Vagina (tissue), 2 donors: ENCODE measurements around the gene CNTNAP5. TPM values are rescaled to one million over a fixed set of nuclear protein-coding genes. Genes with fewer than 3 reads are reported as not detected.

Source experiments
- DNase-seq, 2 donors: peaks; one replicate each; pipeline ENCODE4 v3.0.0-alpha.2; 2017; ENCODE audit errors: extremely low spot score in 2 of 2
- H3K27ac ChIP-seq: fragments of 200-600 bp; sonication (generic); one replicate; pipeline ENCODE4 v1.5.1; 2019
- H3K27me3 ChIP-seq: fragments of 200-600 bp; sonication (generic); one replicate; pipeline ENCODE4 v1.5.1; 2019
- H3K36me3 ChIP-seq, 2 donors: fragments of 200-600 bp; sonication (generic); one replicate each; pipeline ENCODE4 v1.5.1; 2017 to 2019
- H3K4me1 ChIP-seq: fragments of 200-600 bp; sonication (generic); one replicate; pipeline ENCODE4 v1.5.1; 2019
- H3K4me3 ChIP-seq, 2 donors: fragments of 200-600 bp; sonication (generic); 1 replicate in 1 of 2; 2 replicates in 1 of 2; pipeline ENCODE4 v1.5.1; 2016 to 2019
- H3K9me3 ChIP-seq: fragments of 200-600 bp; sonication (generic); one replicate; pipeline ENCODE4 v1.5.1; 2019
- POLR2A ChIP-seq, 2 donors: fragments of 450-650 bp; IDR thresholded peaks; one replicate each; pipeline ENCODE4 v1.6.1; 2017; ENCODE audit warnings: antibody characterized with exemption in 2 of 2, mild to moderate bottlenecking in 2 of 2, moderate library complexity in 2 of 2
- POLR2AphosphoS5 ChIP-seq, 2 donors: sonication (generic); formaldehyde crosslinking; IDR thresholded peaks; one replicate each; pipeline ENCODE4 v1.9.0; 2017; ENCODE audit warnings: antibody characterized with exemption in 2 of 2, mild to moderate bottlenecking in 2 of 2, low read depth in 1 of 2; ENCODE audit not compliant: insufficient read depth in 1 of 2
- intact Hi-C: fragments of 100-400 bp; cut with DNase I; formaldehyde crosslinking; loops from one replicate; pipeline ENCODE4 v1.15.1; 2023
- total RNA-seq: library from RNA; depleted of rRNA; stranded (reverse); fragments of >200 nt; gene quantifications from one replicate; pipeline ENCODE4 v1.2.3, GENCODE V29; 2016
- TF ChIP-seq, protein P1 (sequence below), 3 experiments: fragments of 450-650 bp in 2 of 3; fragments of 200-600 bp in 1 of 3; sonication (generic) in 1 of 3; IDR thresholded peaks; one replicate each; pipeline ENCODE4 v1.5.1; 2017 to 2019; ENCODE audit warnings: antibody characterized with exemption in 3 of 3, mild to moderate bottlenecking in 2 of 3, moderate library complexity in 2 of 3

The CNTNAP5 gene
- total RNA-seq, 1 donor from 2014 or later, result not detected

DNA sequence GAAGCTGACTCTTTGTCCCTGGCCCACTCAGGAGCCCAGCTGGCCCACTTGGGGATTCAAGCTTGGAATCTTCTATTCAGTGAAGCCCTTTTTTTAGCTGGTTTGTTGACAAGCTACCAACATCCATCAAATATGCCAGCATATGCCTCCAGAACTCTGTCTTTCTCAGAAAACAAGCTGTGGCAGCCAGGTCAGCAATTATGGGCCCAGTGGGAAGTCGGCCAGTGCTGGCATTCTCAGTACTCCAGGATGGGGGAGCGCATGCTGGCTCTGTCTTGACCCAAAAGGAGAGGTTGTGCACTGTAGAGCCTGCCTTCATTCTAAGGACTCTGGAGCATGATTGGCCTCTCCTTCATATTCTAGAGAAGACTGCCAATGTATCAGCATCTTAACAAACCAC, 401.5 kb downstream of the CNTNAP5 start:
- no peak for TF ChIP-seq POLR2AphosphoS5 (IDR thresholded peaks at IDR 0.05; ENCODE audit: insufficient read depth in 1 of 2, low read depth in 1 of 2)
- no peak for TF ChIP-seq POLR2A (IDR thresholded peaks at IDR 0.05)
- TF ChIP-seq, protein P1, sequence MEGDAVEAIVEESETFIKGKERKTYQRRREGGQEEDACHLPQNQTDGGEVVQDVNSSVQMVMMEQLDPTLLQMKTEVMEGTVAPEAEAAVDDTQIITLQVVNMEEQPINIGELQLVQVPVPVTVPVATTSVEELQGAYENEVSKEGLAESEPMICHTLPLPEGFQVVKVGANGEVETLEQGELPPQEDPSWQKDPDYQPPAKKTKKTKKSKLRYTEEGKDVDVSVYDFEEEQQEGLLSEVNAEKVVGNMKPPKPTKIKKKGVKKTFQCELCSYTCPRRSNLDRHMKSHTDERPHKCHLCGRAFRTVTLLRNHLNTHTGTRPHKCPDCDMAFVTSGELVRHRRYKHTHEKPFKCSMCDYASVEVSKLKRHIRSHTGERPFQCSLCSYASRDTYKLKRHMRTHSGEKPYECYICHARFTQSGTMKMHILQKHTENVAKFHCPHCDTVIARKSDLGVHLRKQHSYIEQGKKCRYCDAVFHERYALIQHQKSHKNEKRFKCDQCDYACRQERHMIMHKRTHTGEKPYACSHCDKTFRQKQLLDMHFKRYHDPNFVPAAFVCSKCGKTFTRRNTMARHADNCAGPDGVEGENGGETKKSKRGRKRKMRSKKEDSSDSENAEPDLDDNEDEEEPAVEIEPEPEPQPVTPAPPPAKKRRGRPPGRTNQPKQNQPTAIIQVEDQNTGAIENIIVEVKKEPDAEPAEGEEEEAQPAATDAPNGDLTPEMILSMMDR (IDR thresholded peaks at IDR 0.05), result no peak
- Histone ChIP-seq H3K36me3 (no peaks in the 10 kb centered on the region), H3K27me3 (no peaks in the 10 kb centered on the region), H3K4me3 (no peak overlapping the region), H3K27ac (no peak overlapping the region), H3K4me1 (no peaks in the 10 kb centered on the region), H3K9me3 (no peaks in the 10 kb centered on the region)
- intact Hi-C loops, result no loop called here
- DNase-seq, result no peak

DNA sequence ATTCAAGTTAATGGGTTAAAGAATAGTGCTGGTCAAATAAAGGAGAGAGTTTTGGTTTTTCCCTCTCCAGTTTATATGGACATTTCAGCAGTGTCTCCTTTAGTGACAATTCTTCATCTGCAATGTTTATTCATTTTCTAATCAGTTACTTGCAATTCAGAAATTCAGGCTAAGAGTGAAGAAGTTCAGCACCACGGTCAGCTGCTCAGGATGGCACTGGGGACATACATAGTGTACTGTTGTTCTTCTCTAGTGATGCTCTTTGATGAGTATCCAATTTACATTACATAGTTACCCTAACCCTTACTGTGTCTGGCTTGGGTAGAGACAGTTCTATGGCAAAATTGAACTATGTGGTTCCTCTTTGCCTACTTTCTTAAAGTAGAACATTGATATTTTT, 412.7 kb downstream of the CNTNAP5 start:
- TF ChIP-seq POLR2A (IDR thresholded peaks at IDR 0.05) (no peak), POLR2AphosphoS5 (IDR thresholded peaks at IDR 0.05; ENCODE audit: insufficient read depth in 1 of 2, low read depth in 1 of 2) (no peak)
- TF ChIP-seq, protein P1 (IDR thresholded peaks at IDR 0.05), result no peak
- no peaks in the 10 kb centered on the region for H3K9me3 ChIP-seq

DNA sequence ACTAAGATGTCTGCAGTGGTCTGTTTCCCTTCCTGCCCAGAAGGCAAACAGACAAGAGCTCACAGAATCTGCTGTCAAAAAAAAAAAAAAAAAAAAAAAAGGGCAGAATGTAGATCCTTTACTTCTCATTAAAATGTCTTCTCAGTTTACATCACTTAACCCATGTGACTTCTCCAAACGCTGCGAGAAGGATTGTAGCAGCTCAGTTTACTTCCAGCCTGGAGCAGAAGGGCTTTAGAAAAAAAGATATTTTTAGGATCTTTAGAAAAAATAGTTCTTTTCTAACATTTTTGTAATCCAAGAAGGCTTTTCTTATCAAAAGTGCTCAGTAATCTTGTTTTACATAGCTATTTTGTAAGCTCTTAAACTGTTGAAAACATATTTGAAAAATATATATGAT, 425.4 kb downstream of the CNTNAP5 start:
- Histone ChIP-seq H3K4me3 (no peak overlapping the region), H3K36me3 (no peaks in the 10 kb centered on the region), H3K27ac (no peak overlapping the region), H3K27me3 (no peaks in the 10 kb centered on the region), H3K9me3 (no peaks in the 10 kb centered on the region), H3K4me1 (no peaks in the 10 kb centered on the region)
- intact Hi-C loops, result no loop called here
- no peak for DNase-seq
- TF ChIP-seq POLR2A (IDR thresholded peaks at IDR 0.05) (no peak), POLR2AphosphoS5 (IDR thresholded peaks at IDR 0.05; ENCODE audit: insufficient read depth in 1 of 2, low read depth in 1 of 2) (no peak)
- TF ChIP-seq, protein P1 (IDR thresholded peaks at IDR 0.05), result no peak

More for the DNA sequence above, 412.7 kb downstream of the CNTNAP5 start:
- Histone ChIP-seq H3K27me3 (no peaks in the 10 kb centered on the region), H3K4me1 (no peaks in the 10 kb centered on the region), H3K27ac (no peak overlapping the region), H3K4me3 (no peak overlapping the region), H3K36me3 (no peaks in the 10 kb centered on the region)
- DNase-seq, result no peak
- intact Hi-C loops, result no loop called here

DNA sequence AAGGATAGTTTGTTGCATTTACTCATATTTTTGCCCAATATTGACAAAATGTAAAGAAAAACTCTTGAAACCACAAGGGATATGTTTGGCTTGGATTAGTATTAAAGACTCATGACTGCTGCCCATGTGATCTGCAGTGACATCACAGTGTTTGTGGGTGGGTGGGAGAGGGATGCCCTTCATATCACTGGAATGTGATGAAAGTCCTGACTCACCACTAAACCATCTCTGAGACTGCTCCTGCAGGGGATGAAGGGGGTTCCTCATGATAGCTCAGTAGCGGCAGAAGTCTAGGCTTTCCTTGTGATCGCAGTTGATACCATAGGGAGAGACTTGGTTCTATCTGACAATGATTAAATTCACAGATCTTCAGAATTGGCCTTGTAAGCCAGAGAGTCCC, 451.2 kb downstream of the CNTNAP5 start:
- Histone ChIP-seq H3K36me3 (no peaks in the 10 kb centered on the region), H3K27me3 (no peaks in the 10 kb centered on the region), H3K27ac (no peak overlapping the region), H3K4me1 (no peaks in the 10 kb centered on the region), H3K9me3 (no peaks in the 10 kb centered on the region), H3K4me3 (no peak overlapping the region)
- TF ChIP-seq, protein P1 (IDR thresholded peaks at IDR 0.05), result no peak
- TF ChIP-seq POLR2A (IDR thresholded peaks at IDR 0.05), result no peak
- no peak for TF ChIP-seq POLR2AphosphoS5 (IDR thresholded peaks at IDR 0.05; ENCODE audit: insufficient read depth in 1 of 2, low read depth in 1 of 2)
- intact Hi-C loops, result no loop called here
- no peak for DNase-seq

DNA sequence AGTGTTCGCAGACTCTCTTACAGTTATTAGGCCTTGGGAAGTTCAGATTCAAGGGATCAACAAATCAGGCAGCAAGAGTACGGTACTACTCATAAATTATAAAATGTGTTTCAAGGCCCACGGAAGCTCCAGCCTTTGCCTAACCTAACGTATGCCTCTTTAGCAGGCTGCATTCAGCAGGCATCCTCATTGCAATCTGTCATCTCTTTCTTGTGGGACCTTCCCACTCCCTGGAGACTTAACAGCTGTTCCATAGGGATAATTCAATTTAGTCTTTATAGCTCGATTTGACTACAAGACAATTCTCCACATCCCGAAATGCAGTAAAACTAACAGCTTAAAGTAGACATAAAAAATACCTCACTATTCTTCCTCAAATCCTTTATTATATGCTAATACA, 453.7 kb downstream of the CNTNAP5 start:
- no peak for DNase-seq

More for the DNA sequence above, 453.7 kb downstream of the CNTNAP5 start:
- Histone ChIP-seq H3K27me3 (no peaks in the 10 kb centered on the region), H3K4me3 (no peak overlapping the region), H3K4me1 (no peaks in the 10 kb centered on the region), H3K9me3 (no peaks in the 10 kb centered on the region), H3K36me3 (no peaks in the 10 kb centered on the region), H3K27ac (no peak overlapping the region)
- intact Hi-C loops, result no loop called here
- TF ChIP-seq POLR2AphosphoS5 (IDR thresholded peaks at IDR 0.05; ENCODE audit: insufficient read depth in 1 of 2, low read depth in 1 of 2) (no peak), POLR2A (IDR thresholded peaks at IDR 0.05) (no peak)
- TF ChIP-seq, protein P1 (IDR thresholded peaks at IDR 0.05), result no peak
